AG10803 (cell line): Measurements from ENCODE around the gene CACHD1.
A peak's percentile ranks its signal among the peaks of the same experiment; 100 is the strongest.

Experiments used
- DNase-seq: peaks from one replicate; pipeline ENCODE4 v3.0.0; 2010; ENCODE audit warnings: low read depth
- H3K4me3 ChIP-seq: 2 replicates; pipeline ENCODE4 v1.5.1; 2011; ENCODE audit warnings: mild to moderate bottlenecking, low read length, control low read depth
- TF ChIP-seq, protein P1 (sequence below): conservative IDR thresholded peaks from 2 replicates; pipeline ENCODE4 v1.5.1; 2011; ENCODE audit warnings: mild to moderate bottlenecking, low read length, control low read depth, inconsistent platforms

The CACHD1 gene

DNA sequence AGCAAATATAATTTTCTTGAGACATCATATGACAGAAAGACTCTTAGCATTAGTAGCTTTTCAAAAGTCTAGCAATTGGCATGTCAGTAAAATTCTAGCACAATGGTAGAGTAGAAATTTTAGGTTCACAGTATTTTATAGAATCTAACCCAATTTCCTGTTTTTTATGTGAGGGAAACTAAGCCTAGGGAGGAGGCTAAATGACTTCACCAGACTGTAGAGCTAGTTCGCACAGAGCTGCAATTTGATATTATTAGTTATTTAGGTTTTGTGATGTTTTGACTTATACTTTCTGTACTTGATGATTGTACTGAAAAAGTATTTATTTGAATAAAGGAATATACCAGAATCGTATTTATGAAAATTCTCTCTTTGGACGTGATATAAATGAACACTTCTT, 68.5 kb downstream of the CACHD1 start:
- no peak for DNase-seq
- TF ChIP-seq, protein P1, sequence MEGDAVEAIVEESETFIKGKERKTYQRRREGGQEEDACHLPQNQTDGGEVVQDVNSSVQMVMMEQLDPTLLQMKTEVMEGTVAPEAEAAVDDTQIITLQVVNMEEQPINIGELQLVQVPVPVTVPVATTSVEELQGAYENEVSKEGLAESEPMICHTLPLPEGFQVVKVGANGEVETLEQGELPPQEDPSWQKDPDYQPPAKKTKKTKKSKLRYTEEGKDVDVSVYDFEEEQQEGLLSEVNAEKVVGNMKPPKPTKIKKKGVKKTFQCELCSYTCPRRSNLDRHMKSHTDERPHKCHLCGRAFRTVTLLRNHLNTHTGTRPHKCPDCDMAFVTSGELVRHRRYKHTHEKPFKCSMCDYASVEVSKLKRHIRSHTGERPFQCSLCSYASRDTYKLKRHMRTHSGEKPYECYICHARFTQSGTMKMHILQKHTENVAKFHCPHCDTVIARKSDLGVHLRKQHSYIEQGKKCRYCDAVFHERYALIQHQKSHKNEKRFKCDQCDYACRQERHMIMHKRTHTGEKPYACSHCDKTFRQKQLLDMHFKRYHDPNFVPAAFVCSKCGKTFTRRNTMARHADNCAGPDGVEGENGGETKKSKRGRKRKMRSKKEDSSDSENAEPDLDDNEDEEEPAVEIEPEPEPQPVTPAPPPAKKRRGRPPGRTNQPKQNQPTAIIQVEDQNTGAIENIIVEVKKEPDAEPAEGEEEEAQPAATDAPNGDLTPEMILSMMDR: no peak
- H3K4me3 ChIP-seq: no peak overlapping the region

DNA sequence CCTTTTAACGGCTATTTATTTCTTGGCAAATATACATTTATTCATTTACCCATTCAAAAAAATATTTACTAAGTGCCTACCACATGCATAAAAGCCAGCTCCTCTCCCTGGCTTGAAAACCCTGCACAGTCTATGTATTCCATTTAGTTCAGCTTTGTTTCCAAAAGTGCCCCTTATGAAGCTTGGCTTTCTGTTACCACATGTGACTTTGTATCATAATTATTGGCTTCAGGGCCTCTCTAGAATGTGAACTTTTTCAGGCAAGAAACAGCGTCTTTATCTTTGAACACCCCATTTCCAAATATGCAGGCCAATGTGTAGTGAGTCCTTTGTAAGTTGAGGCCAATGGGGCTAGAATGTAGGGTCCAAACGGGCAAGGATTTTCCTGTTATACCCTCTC, 69.4 kb downstream of the CACHD1 start:
- H3K4me3 ChIP-seq: no peak overlapping the region
- DNase-seq: no peak
- TF ChIP-seq, protein P1: no peak

DNA sequence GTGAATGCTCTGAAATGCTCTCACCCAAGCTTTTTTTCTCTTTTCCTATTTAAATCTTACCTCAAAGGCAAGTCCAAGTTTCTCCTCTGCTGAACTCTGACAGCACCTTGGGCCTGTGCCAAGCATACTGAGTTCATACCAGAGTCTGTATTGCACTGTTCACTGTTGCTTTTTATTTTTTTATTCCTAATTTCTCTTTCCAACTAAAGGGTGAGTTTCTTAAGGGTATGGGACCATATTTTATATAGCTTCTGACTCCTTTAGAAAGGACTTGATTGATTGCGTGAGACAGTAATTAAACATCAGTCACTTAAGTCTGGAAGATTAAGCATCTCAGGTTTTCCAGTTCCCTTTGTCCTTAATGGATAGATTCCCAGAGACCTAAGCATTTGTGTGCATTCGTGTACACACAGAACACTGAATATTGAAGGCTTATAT, 69.9 kb downstream of the CACHD1 start:
- peak; percentile 47 for DNase-seq
- H3K4me3 ChIP-seq: peak overlapping the region; percentile 41
- TF ChIP-seq, protein P1: no peak

DNA sequence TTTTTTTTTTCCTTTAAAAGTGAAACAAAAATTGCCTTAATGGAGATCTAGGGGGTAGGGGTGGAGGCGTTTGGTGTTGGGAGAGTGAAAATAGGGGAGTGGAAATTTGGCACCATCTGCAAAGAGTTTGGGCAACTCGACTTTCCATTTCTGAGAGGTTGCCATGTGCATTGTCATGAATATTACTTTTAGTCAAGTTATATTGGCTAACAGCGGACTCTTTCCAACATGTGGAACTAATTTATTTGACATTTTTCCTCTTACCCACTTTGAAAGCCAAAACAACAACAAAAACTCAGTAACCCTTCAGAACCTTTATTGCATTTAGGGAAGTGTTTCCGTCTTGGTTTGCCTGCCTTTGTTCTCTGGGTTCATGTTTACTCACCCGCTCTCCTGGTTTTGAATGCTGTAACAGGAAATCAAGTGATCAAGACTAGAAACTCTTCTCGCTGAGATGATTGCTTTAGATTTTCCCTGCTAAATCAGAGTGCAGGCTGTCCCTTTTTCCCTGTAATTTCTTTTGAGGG, 70.4 kb downstream of the CACHD1 start:
- H3K4me3 ChIP-seq: peak overlapping the region; percentile 41
- TF ChIP-seq, protein P1: no peak
- peak; percentile 81 for DNase-seq

DNA sequence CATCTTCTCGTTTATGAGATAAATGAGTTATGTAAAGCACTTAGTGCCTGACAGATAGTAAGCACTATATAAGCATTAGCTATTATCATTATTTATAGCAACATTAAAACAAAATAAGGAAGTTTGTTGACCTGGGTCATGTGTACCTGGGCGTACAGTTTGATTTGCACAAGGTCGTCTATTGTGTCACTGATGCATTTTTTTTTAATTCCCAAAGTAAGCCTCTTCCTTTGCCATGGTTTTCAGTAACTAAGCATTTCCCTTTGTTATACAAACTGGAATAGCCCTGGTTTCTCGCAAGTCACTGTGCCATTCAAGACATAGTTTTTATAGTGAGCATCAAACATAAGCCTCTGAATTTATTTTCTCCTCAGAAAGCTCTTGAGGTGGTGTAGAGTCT, 72.2 kb downstream of the CACHD1 start:
- TF ChIP-seq, protein P1: no peak
- H3K4me3 ChIP-seq: no peak overlapping the region
- DNase-seq: no peak

DNA sequence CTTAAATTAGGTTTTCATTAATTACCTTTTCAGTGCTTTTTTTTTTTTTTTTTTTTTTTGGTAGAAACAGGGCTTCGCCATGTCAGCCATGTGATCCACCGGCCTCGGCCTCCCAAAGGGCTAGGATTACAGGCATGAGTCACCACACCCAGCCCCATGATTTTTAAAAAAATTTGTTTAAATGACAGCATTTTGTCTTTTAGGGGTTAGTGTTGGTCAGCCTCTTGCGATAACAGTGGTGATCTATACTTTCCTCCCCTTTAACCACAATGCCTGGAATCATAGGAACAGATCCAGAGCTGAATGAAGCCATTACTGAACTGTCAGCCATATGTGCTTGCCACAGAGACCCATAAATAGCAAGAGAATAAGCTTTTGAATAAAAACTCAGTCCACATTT, 73.9 kb downstream of the CACHD1 start:
- TF ChIP-seq, protein P1: no peak
- no peak for DNase-seq
- no peak overlapping the region for H3K4me3 ChIP-seq

DNA sequence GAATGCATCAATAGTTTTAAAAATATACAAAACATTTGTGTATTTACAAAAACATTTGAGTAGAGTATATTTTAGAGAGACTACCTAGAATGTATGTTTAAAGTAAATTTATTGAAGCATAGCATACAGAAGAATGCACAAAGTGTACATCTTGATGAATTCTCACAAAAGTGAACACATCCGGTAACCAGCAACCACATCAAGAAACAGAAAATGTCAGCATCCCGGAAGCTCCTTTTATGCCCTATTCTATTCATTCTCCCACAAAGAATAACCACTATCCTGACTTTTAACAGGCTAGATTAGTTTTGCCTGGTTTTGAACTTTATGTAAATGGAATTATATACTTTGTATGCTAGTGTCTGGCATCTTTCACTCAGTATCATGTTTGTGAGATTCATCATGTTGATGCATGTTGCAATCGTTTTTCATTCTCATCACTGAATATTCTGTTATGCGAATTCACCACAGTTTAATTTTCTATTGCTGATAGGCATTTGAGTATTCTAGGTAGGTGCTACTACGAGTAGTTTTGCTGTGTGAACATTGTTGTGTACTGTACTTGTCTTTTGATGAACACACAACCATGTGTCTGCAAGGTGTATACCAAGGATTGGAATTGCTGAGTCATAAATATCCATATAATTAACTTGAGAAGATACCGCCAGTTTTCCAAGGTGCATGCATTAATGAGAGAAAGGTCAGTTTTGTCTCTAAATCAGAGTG, 75.4 kb downstream of the CACHD1 start:
- H3K4me3 ChIP-seq: no peak overlapping the region
- DNase-seq: no peak
- TF ChIP-seq, protein P1: no peak
